ENCODE results near the gene TMEM141. TPM values are rescaled to one million over a fixed set of nuclear protein-coding genes. Genes with fewer than 3 reads are reported as not detected.
"Not testable (repeated sequence)": the region's sequence is repeated elsewhere in the genome, so short reads cannot be mapped to it uniquely, and the experiment has no call there.

TMEM141 gene
- total RNA-seq, 4 donors from 2014 or later: 22.2 to 68.8 (median 54.4) TPM

- TF ChIP-seq CTCF (IDR thresholded peaks at IDR 0.05; ENCODE audit: low read depth): no peak
These were observed 49.2 kb downstream of the TMEM141 start for GRCh38 chr9:136840140-136840876.

GRCh38 chr9:136840877-136841645 lies 49.9 kb downstream of the TMEM141 start:
- TF ChIP-seq CTCF (IDR thresholded peaks at IDR 0.05; ENCODE audit: low read depth): no peak

GRCh38 chr9:136842380-136842948 lies 51.3 kb downstream of the TMEM141 start, which contains the start of gene AJM1:
TSS of gene AJM1 (plus strand) at chr9:136842478. CDS start at chr9:136844415, 1,937 bp downstream.
- not testable (repeated sequence) for TF ChIP-seq CTCF (IDR thresholded peaks at IDR 0.05; ENCODE audit: low read depth)

Small RNAs within 50 kb of the gene (small RNA-seq; reads per million reads assigned to genes)
- gene AL355987.2 (not detected), gene ATP6V1G1P3 (not detected), gene MIR4292 (not detected), gene MIR6722 (not detected)

Other genes with a start within 250 kb of the TMEM141 start
- gene NOTCH1, start 245.3 kb upstream of the TMEM141 start, total RNA-seq: 10 to 100 TPM; 18.0 to 94.4 (median 21.3) TPM
- 100 to 1,000 TPM in 2 of 4 donors, 10 to 100 TPM in 2; 47.6 to 161 (median 102) TPM for gene EGFL7, start 128.4 kb upstream of the TMEM141 start, total RNA-seq
- gene AGPAT2, start 103.9 kb upstream of the TMEM141 start, total RNA-seq: 1,000 to 10,000 TPM in 1 of 4 donors, 100 to 1,000 TPM in 3; 300 to 1,989 (median 392) TPM
- 1 to 10 TPM; 1.9 to 7.9 (median 5.6) TPM for gene DIPK1B, start 78.8 kb upstream of the TMEM141 start, total RNA-seq
- 1 to 10 TPM in 3 of 4 donors, under 1 TPM in 1; 0.68 to 8.6 (median 3.8) TPM for gene LCN10, start 48.4 kb upstream of the TMEM141 start, total RNA-seq
- 10 to 100 TPM in 2 of 4 donors, 1 to 10 TPM in 2; 2.4 to 18.3 (median 7.9) TPM for gene LCN6, start 42.8 kb upstream of the TMEM141 start, total RNA-seq
- gene LCN8, start 33.1 kb upstream of the TMEM141 start, total RNA-seq: not detected
- not detected for gene LCN15, start 26.8 kb upstream of the TMEM141 start, total RNA-seq
- gene CCDC183, start 5.0 kb downstream of the TMEM141 start, total RNA-seq: 1 to 10 TPM in 2 of 4 donors, under 1 TPM in 2; 0.51 to 2.4 (median 1.5) TPM
- gene RABL6, start 16.6 kb downstream of the TMEM141 start, total RNA-seq: 10 to 100 TPM; 29.4 to 78.2 (median 33.4) TPM
- 1 to 10 TPM in 1 of 4 donors, under 1 TPM in 3; 0.33 to 3.0 (median 0.48) TPM for gene AJM1, start 51.1 kb downstream of the TMEM141 start, total RNA-seq
- 10 to 100 TPM; 31.8 to 56.6 (median 45.7) TPM for gene PHPT1, start 58.1 kb downstream of the TMEM141 start, total RNA-seq
- 1 to 10 TPM in 2 of 4 donors, under 1 TPM in 1, not detected in 1; 0.68 to 1.5 (median 1.1) TPM for gene MAMDC4, start 61.0 kb downstream of the TMEM141 start, total RNA-seq
- gene EDF1, start 75.0 kb downstream of the TMEM141 start, total RNA-seq: 100 to 1,000 TPM; 187 to 332 (median 293) TPM
- gene TRAF2, start 95.2 kb downstream of the TMEM141 start, total RNA-seq: 1 to 10 TPM; 2.9 to 7.7 (median 6.1) TPM
- 100 to 1,000 TPM in 3 of 4 donors, 10 to 100 TPM in 1; 87.9 to 363 (median 126) TPM for gene FBXW5, start 153.4 kb downstream of the TMEM141 start, total RNA-seq
- gene C8G, start 153.9 kb downstream of the TMEM141 start, total RNA-seq: 1 to 10 TPM in 1 of 4 donors, not detected in 3; 2.6 TPM
- not detected for gene LCN12, start 160.9 kb downstream of the TMEM141 start, total RNA-seq
- 10 to 100 TPM; 15.5 to 57.3 (median 26.8) TPM for gene PTGDS, start 186.2 kb downstream of the TMEM141 start, total RNA-seq
- not detected for gene LCNL1, start 191.6 kb downstream of the TMEM141 start, total RNA-seq
- gene PAXX, start 201.1 kb downstream of the TMEM141 start, total RNA-seq: 10 to 100 TPM in 3 of 4 donors, 1 to 10 TPM in 1; 5.1 to 30.6 (median 26.9) TPM
- 1 to 10 TPM in 2 of 4 donors, not detected in 2; 1.8 to 2.2 TPM for gene CLIC3, start 205.2 kb downstream of the TMEM141 start, total RNA-seq
- gene ABCA2, start 236.9 kb downstream of the TMEM141 start, total RNA-seq: 10 to 100 TPM; 13.5 to 58.6 (median 19.3) TPM
- gene FUT7, start 240.7 kb downstream of the TMEM141 start, total RNA-seq: under 1 TPM in 2 of 4 donors, not detected in 2; 0.22 to 0.34 TPM